IMR-90 (cell line): ENCODE results near the gene IL6ST. TPM values are rescaled to one million over a fixed set of nuclear protein-coding genes. Genes with fewer than 3 reads are reported as not detected.

ENCODE experiments used
- ATAC-seq: fragments of 200-7000 bp; cut with Tn5 transposase; 2 replicates; pipeline ENCODE4 v1.9.1; 2020; ENCODE audit warnings: low read depth, mild to moderate bottlenecking, moderate library complexity
- BruUV-seq: library from RNA; stranded (reverse); fragments of 400-500 nt; replicated peaks from 2 replicates; lab custom pipeline; 2021; lab: Mats Ljungman, UMichigan
- CTCF ChIA-PET: fragments of 300-600 bp; formaldehyde crosslinking; extraction: SDS; loops from one replicate; lab custom pipeline; 2021; ENCODE audit warnings: antibody characterized with exemption; lab: Yijun Ruan, JAX
- POLR2A ChIA-PET: fragments of 300-600 bp; sonication (Branson Sonifier 250); formaldehyde crosslinking; loops from one replicate; lab custom pipeline; 2022; ENCODE audit warnings: antibody characterized with exemption; ENCODE audit not compliant: unreplicated experiment; lab: Charles Lee
- DNase-seq: peaks from one replicate; pipeline ENCODE4 v3.0.0; 2013
- H2AFZ ChIP-seq: replicated peaks from 2 replicates; pipeline ENCODE3; 2013; ENCODE audit warnings: low read length, mild to moderate bottlenecking; ENCODE audit not compliant: poor library complexity
- H2AK5ac ChIP-seq: 2 replicates; pipeline ENCODE4 v1.6.1; 2013; ENCODE audit warnings: low read depth, low read length, inconsistent platforms
- H2AK9ac ChIP-seq: replicated peaks from 2 replicates; pipeline ENCODE3; 2013; ENCODE audit warnings: mild to moderate bottlenecking, low read depth, low read length, moderate library complexity; ENCODE audit not compliant: poor library complexity
- H2BK120ac ChIP-seq: 2 replicates; pipeline ENCODE4 v1.6.1; 2013; ENCODE audit warnings: low read depth, low read length, inconsistent platforms
- H2BK15ac ChIP-seq: 3 replicates; pipeline ENCODE4 v1.6.1; 2013; ENCODE audit warnings: low read depth, low read length, inconsistent platforms
- H2BK20ac ChIP-seq: 2 replicates; pipeline ENCODE4 v1.6.1; 2013; ENCODE audit warnings: low read depth, mild to moderate bottlenecking, inconsistent platforms, low read length, moderate library complexity
- H2BK5ac ChIP-seq: 2 replicates; pipeline ENCODE4 v1.6.1; 2013; ENCODE audit warnings: mild to moderate bottlenecking, low read depth, low read length, inconsistent platforms; ENCODE audit not compliant: poor library complexity, severe bottlenecking
- H3K14ac ChIP-seq: replicated peaks from 2 replicates; pipeline ENCODE4 v1.6.1; 2013; ENCODE audit warnings: low read depth, low read length, inconsistent platforms
- H3K18ac ChIP-seq: 2 replicates; pipeline ENCODE4 v1.6.1; 2013; ENCODE audit warnings: low read depth, low read length, control low read depth
- H3K23ac ChIP-seq: 2 replicates; pipeline ENCODE4 v1.6.1; 2013; ENCODE audit warnings: low read depth, low read length, inconsistent platforms
- H3K27ac ChIP-seq: 2 replicates; pipeline ENCODE4 v1.5.1; 2013; ENCODE audit warnings: mild to moderate bottlenecking, control low read depth, low read length; ENCODE audit not compliant: insufficient read depth
- H3K27me3 ChIP-seq: 2 replicates; pipeline ENCODE4 v1.6.1; 2013; ENCODE audit warnings: low read length; ENCODE audit not compliant: control insufficient read depth, insufficient read depth
- H3K36me3 ChIP-seq: 2 replicates; pipeline ENCODE4 v1.6.1; 2013; ENCODE audit warnings: low read length, mixed read lengths; ENCODE audit not compliant: control insufficient read depth, insufficient read depth
- H3K4ac ChIP-seq: 2 replicates; pipeline ENCODE4 v1.6.1; 2013; ENCODE audit warnings: low read depth, low read length, inconsistent platforms
- H3K4me1 ChIP-seq: 2 replicates; pipeline ENCODE4 v1.6.1; 2013; ENCODE audit warnings: low read length, mixed read lengths; ENCODE audit not compliant: control insufficient read depth, insufficient read depth
- H3K4me2 ChIP-seq: 2 replicates; pipeline ENCODE4 v1.6.1; 2013; ENCODE audit warnings: low read depth, mild to moderate bottlenecking, control low read depth, low read length, moderate library complexity
- H3K4me3 ChIP-seq: 2 replicates; pipeline ENCODE4 v1.5.1; 2013; ENCODE audit warnings: low read depth, mild to moderate bottlenecking, control low read depth, low read length, moderate library complexity; ENCODE audit not compliant: insufficient read depth
- H3K56ac ChIP-seq: 2 replicates; pipeline ENCODE4 v1.6.1; 2013; ENCODE audit warnings: low read length, inconsistent platforms; ENCODE audit not compliant: insufficient read depth; ENCODE audit errors: extremely low read depth
- H3K79me1 ChIP-seq, 2 experiments: 2 replicates each; pipeline ENCODE4 v1.6.1; 2013; ENCODE audit warnings: low read length in 2 of 2, inconsistent platforms in 1 of 2, low read depth in 1 of 2
- H3K9ac ChIP-seq: 2 replicates; pipeline ENCODE4 v1.6.1; 2013; ENCODE audit warnings: low read depth, low read length, control low read depth
- H3K9me1 ChIP-seq: 2 replicates; pipeline ENCODE4 v1.6.1; 2013; ENCODE audit warnings: low read length, inconsistent platforms; ENCODE audit not compliant: insufficient read depth
- H3K9me3 ChIP-seq: 2 replicates; pipeline ENCODE4 v1.6.1; 2013; ENCODE audit warnings: low read length; ENCODE audit not compliant: control insufficient read depth, insufficient read depth
- H4K20me1 ChIP-seq: 2 replicates; pipeline ENCODE4 v1.6.1; 2013; ENCODE audit warnings: low read length, inconsistent platforms; ENCODE audit not compliant: insufficient read depth
- H4K5ac ChIP-seq: 2 replicates; pipeline ENCODE4 v1.6.1; 2013; ENCODE audit warnings: mild to moderate bottlenecking, low read depth, low read length, control low read depth
- H4K8ac ChIP-seq, 2 experiments: 2 replicates each; pipeline ENCODE4 v1.6.1; 2013; ENCODE audit warnings: low read depth in 2 of 2, low read length in 2 of 2, control low read depth in 1 of 2, inconsistent platforms in 1 of 2
- H4K91ac ChIP-seq: 2 replicates; pipeline ENCODE4 v1.6.1; 2013; ENCODE audit warnings: low read depth, low read length, inconsistent platforms; ENCODE audit not compliant: insufficient read depth
- BHLHE40 ChIP-seq: fragments of 150-350 bp; IDR thresholded peaks from 2 replicates; pipeline ENCODE4 v1.6.1; 2016; ENCODE audit warnings: mild to moderate bottlenecking, low read depth, low read length
- CEBPB ChIP-seq: IDR thresholded peaks from 2 replicates; pipeline ENCODE4 v1.6.1; 2012; ENCODE audit warnings: low read depth, low read length, improper control_type of control experiment
- CTCF ChIP-seq: conservative IDR thresholded peaks from 2 replicates; pipeline ENCODE4 v1.5.1; 2012; ENCODE audit warnings: mild to moderate bottlenecking, low read depth, low read length, improper control_type of control experiment
- MAFK ChIP-seq: IDR thresholded peaks from 2 replicates; pipeline ENCODE4 v1.6.1; 2012; ENCODE audit warnings: low read depth, low read length, improper control_type of control experiment
- MAZ ChIP-seq: IDR thresholded peaks from 2 replicates; pipeline ENCODE4 v1.6.1; 2012; ENCODE audit warnings: low read depth, mild to moderate bottlenecking, low read length, improper control_type of control experiment, moderate library complexity, borderline replicate concordance
- MXI1 ChIP-seq: IDR thresholded peaks from 2 replicates; pipeline ENCODE4 v1.6.1; 2012; ENCODE audit warnings: low read depth, mild to moderate bottlenecking, low read length, moderate library complexity, borderline replicate concordance
- NFE2L2 ChIP-seq: fragments of 150-350 bp; IDR thresholded peaks from 2 replicates; pipeline ENCODE4 v1.6.1; 2016; ENCODE audit warnings: low read depth, mild to moderate bottlenecking, low read length
- POLR2A ChIP-seq: IDR thresholded peaks from 2 replicates; pipeline ENCODE4 v1.6.1; 2012; ENCODE audit warnings: mild to moderate bottlenecking, low read depth, low read length
- RAD21 ChIP-seq: IDR thresholded peaks from 2 replicates; pipeline ENCODE4 v1.6.1; 2012; ENCODE audit warnings: low read length, improper control_type of control experiment
- RFX5 ChIP-seq: IDR thresholded peaks from 2 replicates; pipeline ENCODE4 v1.8.0; 2012; ENCODE audit warnings: low read depth, mild to moderate bottlenecking, low read length, moderate library complexity
- SMC3 ChIP-seq: fragments of 150-350 bp; IDR thresholded peaks from 2 replicates; pipeline ENCODE4 v1.6.1; 2016; ENCODE audit warnings: low read depth, mild to moderate bottlenecking, antibody characterized with exemption, low read length, moderate library complexity
- USF2 ChIP-seq: fragments of 150-350 bp; IDR thresholded peaks from 2 replicates; pipeline ENCODE4 v1.6.1; 2017; ENCODE audit warnings: mild to moderate bottlenecking, antibody characterized with exemption, low read length, low read depth
- WGBS, 2 experiments: methylation state at CpG; one replicate each; pipeline versions ENCODE4 v1.1.5 to v1.1.7; 2013; ENCODE audit warnings: missing lambda C conversion rate in 2 of 2; ENCODE audit not compliant: insufficient read length in 1 of 2; ENCODE audit errors: extremely low coverage in 2 of 2; 5-methylcytosine and 5-hydroxymethylcytosine counted together
- dilution Hi-C: fragments of 300-500 bp; cut with HindIII; formaldehyde crosslinking; loops from one replicate; pipeline ENCODE4 v1.14.3; 2018; ENCODE audit warnings: low sequenced_read_pairs; ENCODE audit not compliant: unreplicated experiment
- in situ Hi-C: fragments of 300-500 bp; cut with MboI; formaldehyde crosslinking; loops from 3 replicates; pipeline ENCODE4 v1.14.3; 2019; ENCODE audit warnings: low sequenced_read_pairs, inconsistent platforms, mixed read lengths
- intact Hi-C: fragments of 100-400 bp; cut with micrococcal nuclease; formaldehyde crosslinking; loops from 2 replicates; pipeline ENCODE4 v1.10.0; 2022
- polyA plus RNA-seq, 3 experiments: library from polyadenylated mRNA; depleted of rRNA; stranded (reverse); fragments of >200 nt; gene quantifications; 2 replicates each; pipeline ENCODE4 v1.2.3, GENCODE V29; 2012; ENCODE audit warnings: low replicate concordance in 1 of 3
- total RNA-seq: library from RNA; depleted of rRNA; stranded (reverse); fragments of >200 nt; gene quantifications from 2 replicates; pipeline ENCODE4 v1.2.3, GENCODE V29; 2012

The IL6ST gene
- total and polyA plus RNA-seq, 2 of the 4 experiments (the other 2 are of a cell fraction) = 90.6 to 506 TPM

GRCh38 chr5:55885359-55885758 lies 109.4 kb downstream of the IL6ST start:
- POLR2A ChIA-PET = no interaction called here
- Histone ChIP-seq H3K23ac (no peak overlapping the region), H3K9me1 (no peaks in the 10 kb centered on the region), H3K9me3 (no peaks in the 10 kb centered on the region), H4K8ac (no peak overlapping the region), H3K36me3 (no peaks in the 10 kb centered on the region), H2BK5ac (no peak overlapping the region), H4K20me1 (no peaks in the 10 kb centered on the region), H3K4me2 (no peak overlapping the region), H3K9ac (no peak overlapping the region), H2BK120ac (no peak overlapping the region), H2BK15ac (no peak overlapping the region), H3K18ac (no peak overlapping the region), H3K14ac (no peak overlapping the region), H3K56ac (no peak overlapping the region), H4K5ac (no peak overlapping the region), H3K27me3 (no peaks in the 10 kb centered on the region), H2BK20ac (no peak overlapping the region), H4K91ac (no peak overlapping the region), H3K4me3 (no peak overlapping the region), H2AK9ac (no peak overlapping the region), H3K79me1 (no peaks in the 10 kb centered on the region), H3K27ac (no peak overlapping the region), H3K4ac (no peak overlapping the region), H2AK5ac (no peak overlapping the region), H2AFZ (no peak overlapping the region), H3K4me1 (peaks cover 3% of the 10 kb centered on the region; the same call in 1 of the 2 replicates)
- BruUV-seq = no TSS peak
- DNase-seq (no peak), ATAC-seq (no peak)
- in situ Hi-C loops (no loop called here), intact Hi-C loops (no loop called here), dilution Hi-C loops (no loop called here)
- TF ChIP-seq RAD21 (no peak), MXI1 (no peak), CEBPB (no peak), NFE2L2 (no peak), RFX5 (no peak), CTCF (no peak), BHLHE40 (no peak), SMC3 (no peak), MAFK (no peak), USF2 (no peak), POLR2A (no peak), MAZ (no peak)
- 100% methylated on average over 4 of the region's 9 CpGs; no CpG with 5 or more reads in 1 of the 2 experiments for WGBS, 2 experiments
- CTCF ChIA-PET = no interaction called here
